ENCODE data around the gene PDE6C. TPM values are rescaled to one million over a fixed set of nuclear protein-coding genes. Genes with fewer than 3 reads are reported as not detected.
A peak's percentile ranks its signal among the peaks of the same experiment; 100 is the strongest.

Gene PDE6C
- total and polyA plus RNA-seq, 2 of the 4 experiments (the other 2 are of a cell fraction): not detected

DNA sequence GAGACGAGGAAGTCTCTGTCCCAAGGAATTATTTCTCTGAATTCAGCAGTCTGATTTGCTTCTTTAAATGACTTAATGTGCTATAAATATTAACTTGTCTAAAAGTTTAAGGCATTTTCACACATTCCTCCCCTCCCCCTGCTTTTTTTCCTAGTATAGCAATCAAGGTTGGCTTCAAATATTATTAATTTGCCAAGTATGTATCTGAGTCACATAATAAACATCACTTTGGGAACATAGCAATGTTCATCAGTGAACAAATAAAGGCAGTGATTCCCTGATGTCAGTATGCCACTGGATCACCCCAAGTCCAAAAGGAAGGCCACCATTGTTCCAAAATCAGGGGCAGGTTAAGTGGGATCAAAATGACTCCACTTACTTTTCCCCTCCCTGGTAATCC is 40.5 kb downstream of the PDE6C start:
- Histone ChIP-seq H2AK5ac (ENCODE audit: low read depth, low read length) (no peak overlapping the region), H3K79me1 (ENCODE audit: low read depth in 1 of 2, low read length in 2 of 2) (no peaks in the 10 kb centered on the region), H2AK9ac (replicated peaks; ENCODE audit: low read depth, low read length, poor library complexity) (no peak overlapping the region), H4K8ac (ENCODE audit: low read depth in 2 of 2, low read length in 2 of 2) (no peak overlapping the region), H2AFZ (replicated peaks; ENCODE audit: low read length, poor library complexity) (no peak overlapping the region), H3K4me3 (ENCODE audit: insufficient read depth, low read depth, low read length) (no peak overlapping the region), H2BK5ac (ENCODE audit: low read depth, low read length, poor library complexity, severe bottlenecking) (no peak overlapping the region), H3K9me1 (ENCODE audit: insufficient read depth, low read length) (no peaks in the 10 kb centered on the region), H3K36me3 (ENCODE audit: control insufficient read depth, insufficient read depth, low read length) (no peaks in the 10 kb centered on the region), H2BK20ac (ENCODE audit: low read depth, low read length) (no peak overlapping the region), H3K56ac (ENCODE audit: extremely low read depth, insufficient read depth, low read length) (no peak overlapping the region), H3K27me3 (ENCODE audit: control insufficient read depth, insufficient read depth, low read length) (no peaks in the 10 kb centered on the region), H3K9ac (ENCODE audit: low read depth, low read length) (no peak overlapping the region), H3K27ac (ENCODE audit: insufficient read depth, low read length) (no peak overlapping the region), H3K4me1 (ENCODE audit: control insufficient read depth, insufficient read depth, low read length) (no peaks in the 10 kb centered on the region), H4K5ac (ENCODE audit: low read depth, low read length) (no peak overlapping the region), H3K14ac (replicated peaks; ENCODE audit: low read depth, low read length) (no peak overlapping the region), H3K4me2 (ENCODE audit: low read depth, low read length) (no peak overlapping the region), H2BK120ac (ENCODE audit: low read depth, low read length) (no peak overlapping the region), H3K9me3 (ENCODE audit: control insufficient read depth, insufficient read depth, low read length) (no peaks in the 10 kb centered on the region), H4K91ac (ENCODE audit: insufficient read depth, low read depth, low read length) (no peak overlapping the region), H3K18ac (ENCODE audit: low read depth, low read length) (no peak overlapping the region), H3K4ac (ENCODE audit: low read depth, low read length) (no peak overlapping the region), H4K20me1 (ENCODE audit: insufficient read depth, low read length) (no peaks in the 10 kb centered on the region), H2BK15ac (ENCODE audit: low read depth, low read length) (no peak overlapping the region), H3K23ac (ENCODE audit: low read depth, low read length) (no peak overlapping the region)
- in situ Hi-C loops (cut with MboI; ENCODE audit: low sequenced_read_pairs): no loop called here
- intact Hi-C loops (cut with micrococcal nuclease): no loop called here
- ATAC-seq (ENCODE audit: low read depth) (no peak), DNase-seq (peak; percentile 11)
- TF ChIP-seq SMC3 (IDR thresholded peaks at IDR 0.05; ENCODE audit: low read depth, low read length) (no peak), MXI1 (IDR thresholded peaks at IDR 0.05; ENCODE audit: borderline replicate concordance, low read depth, low read length) (no peak), RCOR1 (IDR thresholded peaks at IDR 0.05; ENCODE audit: insufficient replicate concordance, low read length) (no peak), CHD1 (IDR thresholded peaks at IDR 0.05; ENCODE audit: low read depth, low read length) (no peak), POLR2A (IDR thresholded peaks at IDR 0.05; ENCODE audit: low read depth, low read length) (no peak), RFX5 (IDR thresholded peaks at IDR 0.05; ENCODE audit: low read depth, low read length) (no peak), MAZ (IDR thresholded peaks at IDR 0.05; ENCODE audit: borderline replicate concordance, low read depth, low read length) (no peak), FOS (IDR thresholded peaks at IDR 0.05; ENCODE audit: low read depth, low read length) (no peak), BHLHE40 (IDR thresholded peaks at IDR 0.05; ENCODE audit: low read depth, low read length) (no peak)
- TF ChIP-seq, protein P1, sequence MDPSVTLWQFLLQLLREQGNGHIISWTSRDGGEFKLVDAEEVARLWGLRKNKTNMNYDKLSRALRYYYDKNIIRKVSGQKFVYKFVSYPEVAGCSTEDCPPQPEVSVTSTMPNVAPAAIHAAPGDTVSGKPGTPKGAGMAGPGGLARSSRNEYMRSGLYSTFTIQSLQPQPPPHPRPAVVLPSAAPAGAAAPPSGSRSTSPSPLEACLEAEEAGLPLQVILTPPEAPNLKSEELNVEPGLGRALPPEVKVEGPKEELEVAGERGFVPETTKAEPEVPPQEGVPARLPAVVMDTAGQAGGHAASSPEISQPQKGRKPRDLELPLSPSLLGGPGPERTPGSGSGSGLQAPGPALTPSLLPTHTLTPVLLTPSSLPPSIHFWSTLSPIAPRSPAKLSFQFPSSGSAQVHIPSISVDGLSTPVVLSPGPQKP (IDR thresholded peaks at IDR 0.05; ENCODE audit: borderline replicate concordance, low read depth, low read length): no peak
- TF ChIP-seq, protein P2, sequence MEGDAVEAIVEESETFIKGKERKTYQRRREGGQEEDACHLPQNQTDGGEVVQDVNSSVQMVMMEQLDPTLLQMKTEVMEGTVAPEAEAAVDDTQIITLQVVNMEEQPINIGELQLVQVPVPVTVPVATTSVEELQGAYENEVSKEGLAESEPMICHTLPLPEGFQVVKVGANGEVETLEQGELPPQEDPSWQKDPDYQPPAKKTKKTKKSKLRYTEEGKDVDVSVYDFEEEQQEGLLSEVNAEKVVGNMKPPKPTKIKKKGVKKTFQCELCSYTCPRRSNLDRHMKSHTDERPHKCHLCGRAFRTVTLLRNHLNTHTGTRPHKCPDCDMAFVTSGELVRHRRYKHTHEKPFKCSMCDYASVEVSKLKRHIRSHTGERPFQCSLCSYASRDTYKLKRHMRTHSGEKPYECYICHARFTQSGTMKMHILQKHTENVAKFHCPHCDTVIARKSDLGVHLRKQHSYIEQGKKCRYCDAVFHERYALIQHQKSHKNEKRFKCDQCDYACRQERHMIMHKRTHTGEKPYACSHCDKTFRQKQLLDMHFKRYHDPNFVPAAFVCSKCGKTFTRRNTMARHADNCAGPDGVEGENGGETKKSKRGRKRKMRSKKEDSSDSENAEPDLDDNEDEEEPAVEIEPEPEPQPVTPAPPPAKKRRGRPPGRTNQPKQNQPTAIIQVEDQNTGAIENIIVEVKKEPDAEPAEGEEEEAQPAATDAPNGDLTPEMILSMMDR (conservative IDR thresholded peaks at IDR 0.05; ENCODE audit: low read depth, low read length): no peak
- TF ChIP-seq, protein P3, sequence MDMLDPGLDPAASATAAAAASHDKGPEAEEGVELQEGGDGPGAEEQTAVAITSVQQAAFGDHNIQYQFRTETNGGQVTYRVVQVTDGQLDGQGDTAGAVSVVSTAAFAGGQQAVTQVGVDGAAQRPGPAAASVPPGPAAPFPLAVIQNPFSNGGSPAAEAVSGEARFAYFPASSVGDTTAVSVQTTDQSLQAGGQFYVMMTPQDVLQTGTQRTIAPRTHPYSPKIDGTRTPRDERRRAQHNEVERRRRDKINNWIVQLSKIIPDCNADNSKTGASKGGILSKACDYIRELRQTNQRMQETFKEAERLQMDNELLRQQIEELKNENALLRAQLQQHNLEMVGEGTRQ (IDR thresholded peaks at IDR 0.05; ENCODE audit: low read depth, low read length): no peak
- no CpG with 5 or more reads among the region's 1 CpG for WGBS, 2 experiments (ENCODE audit: extremely low coverage in 2 of 2, insufficient read length in 1 of 2)
- ChIA-PET POLR2A (ENCODE audit: unreplicated experiment) (interaction anchor here (0.6 kb wide), 1 partner anchor 49 kb away, joined by 8 read pairs; the partner anchor contains the start of gene FRA10AC1), CTCF (no interaction called here)
- dilution Hi-C loops (cut with HindIII; ENCODE audit: low sequenced_read_pairs, unreplicated experiment): no loop called here
- BruUV-seq (replicated peaks): no TSS peak
